CD4-positive, alpha-beta T cell treated with Interleukin-4 for 4 hours (primary cell): ENCODE results near the gene BAD.
A peak's percentile ranks its signal among the peaks of the same experiment; 100 is the strongest.
"Not testable (repeated sequence)": the region's sequence is repeated elsewhere in the genome, so short reads cannot be mapped to it uniquely, and the experiment has no call there.

ENCODE experiments used
- DNase-seq: peaks from one replicate; pipeline ENCODE4 v3.0.0-alpha.2; 2020

Gene BAD

GRCh38 chr11:64314805-64315561 lies 30.5 kb upstream of the BAD start:
- no peak for DNase-seq

- no peak for DNase-seq
Measured at GRCh38 chr11:64314146-64314804, 29.8 kb upstream of the BAD start.

GRCh38 chr11:64313491-64314145 lies 29.2 kb upstream of the BAD start:
- no peak for DNase-seq

GRCh38 chr11:64312947-64313346 lies 28.5 kb upstream of the BAD start:
- DNase-seq: no peak

- DNase-seq: not testable (repeated sequence)
Measured at GRCh38 chr11:64307795-64308194, 23.3 kb upstream of the BAD start.

GRCh38 chr11:64306876-64307622 lies 22.6 kb upstream of the BAD start:
- no peak for DNase-seq

- no peak for DNase-seq
Measured at GRCh38 chr11:64306563-64306875, 22.1 kb upstream of the BAD start.

GRCh38 chr11:64305691-64306562 lies 21.5 kb upstream of the BAD start:
- DNase-seq: peak; percentile 81

- DNase-seq: peak; percentile 98
Measured at GRCh38 chr11:64305075-64305690, 20.7 kb upstream of the BAD start, which contains the start of gene ESRRA. TSS of gene ESRRA (plus strand) at chr11:64305524. CDS start at chr11:64307180, 1,656 bp downstream.

GRCh38 chr11:64304316-64305072 lies 20.0 kb upstream of the BAD start:
- DNase-seq: peak; percentile 89

- no peak for DNase-seq
Measured at GRCh38 chr11:64304032-64304315, 19.5 kb upstream of the BAD start.

- DNase-seq: no peak
Measured at GRCh38 chr11:64303109-64304031, 18.9 kb upstream of the BAD start.

GRCh38 chr11:64299847-64300648 lies 15.6 kb upstream of the BAD start, which contains the start of gene CATSPERZ:
TSS of gene CATSPERZ (plus strand) at chr11:64300358. CDS start at chr11:64300411, 53 bp downstream.
- no peak for DNase-seq

- no peak for DNase-seq
Measured at GRCh38 chr11:64298966-64299846, 14.7 kb upstream of the BAD start.

- no peak for DNase-seq
Measured at GRCh38 chr11:64297699-64298358, 13.4 kb upstream of the BAD start.

- DNase-seq: no peak
Measured at GRCh38 chr11:64296830-64297698, 12.6 kb upstream of the BAD start.
